Ovary (tissue), 9 donors: ENCODE measurements around the gene ZNF503. TPM values are rescaled to one million over a fixed set of nuclear protein-coding genes. Genes with fewer than 3 reads are reported as not detected.

Experiments used
- DNase-seq, 5 donors: peaks; one replicate each; pipeline ENCODE4 v3.0.0-alpha.2; 2019 to 2020
- H3K27ac ChIP-seq, 2 donors: fragments of 200-600 bp; one replicate each; pipeline versions ENCODE4 v1.5.1 to v1.8.0; 2019 to 2022
- H3K27me3 ChIP-seq: fragments of 200-600 bp; one replicate; pipeline ENCODE4 v1.8.0; 2022
- H3K36me3 ChIP-seq: fragments of 200-600 bp; sonication (generic); one replicate; pipeline ENCODE4 v1.5.1; 2019
- H3K4me1 ChIP-seq: one replicate; pipeline ENCODE4 v1.8.1; 2013; ENCODE audit warnings: mild to moderate bottlenecking, moderate library complexity; ENCODE audit not compliant: insufficient read depth
- H3K4me3 ChIP-seq: fragments of 200-600 bp; sonication (generic); one replicate; pipeline ENCODE4 v1.5.1; 2017
- H3K9me3 ChIP-seq, 2 donors: fragments of 200-600 bp in 1 of 2; sonication (generic) in 1 of 2; one replicate each; pipeline versions ENCODE4 v1.5.1 to v1.8.1; 2013 to 2019; ENCODE audit warnings: mild to moderate bottlenecking in 1 of 2, moderate library complexity in 1 of 2
- CTCF ChIP-seq, 3 donors: fragments of 450-650 bp in 2 of 3; fragments of 200-600 bp in 1 of 3; IDR thresholded peaks; one replicate each; pipeline versions ENCODE4 v1.5.1 to v1.8.0; 2016 to 2022; ENCODE audit warnings: antibody characterized with exemption in 3 of 3, mild to moderate bottlenecking in 1 of 3
- EP300 ChIP-seq: sonication (generic); formaldehyde crosslinking; IDR thresholded peaks from one replicate; pipeline ENCODE4 v1.6.1; 2017; ENCODE audit warnings: antibody characterized with exemption
- POLR2A ChIP-seq: fragments of 450-650 bp; IDR thresholded peaks from one replicate; pipeline ENCODE4 v1.6.1; 2017; ENCODE audit warnings: antibody characterized with exemption, mild to moderate bottlenecking, moderate library complexity
- WGBS, 3 donors: extraction: QIAGEN DNeasy Blood & Tissue Kit in 1 of 3; methylation state at CpG; one replicate each; pipeline versions ENCODE4 v1.1.5 to v1.1.7; 2013 to 2017; 5-methylcytosine and 5-hydroxymethylcytosine counted together
- intact Hi-C, 4 donors: fragments of 100-400 bp; cut with DNase I; formaldehyde crosslinking; loops; one replicate each; pipeline versions ENCODE4 v1.11.0 to v1.15.1; 2022 to 2023
- polyA plus RNA-seq, 2 donors: library from polyadenylated mRNA; stranded (reverse); fragments of 200-250 nt in 1 of 2; fragments of 350-450 nt in 1 of 2; fragmentation: Illumina TruSeq in 1 of 2; extraction: RNeasy Lipid Tissue Mini Kit (QIAGEN cat#74804) in 1 of 2; gene quantifications; one replicate each; pipeline ENCODE4 v1.2.3, GENCODE V29; 2013 to 2014
- total RNA-seq, 7 donors: library from RNA; depleted of rRNA in 2 of 7; stranded (reverse); fragments of >200 nt in 2 of 7; fragmentation: NEBNext Ultra II Directional in 3 of 7; extraction: Animal tissue kit (Norgen Biotek cat#: 25700) in 3 of 7; gene quantifications; one replicate each; pipeline versions ENCODE4 v1.1.0 to v1.2.4, GENCODE V29; 2016 to 2023
- donor health status: DM: no; HTN: no; CAD: no; lungs with moderate emphysema.
- donor health status: DM: no; HTN: no; CAD: no.
- donor health status: Bipolar disorder and iron deficiency.
- donor health status: DM: yes; HTN: yes; CAD: no.
- donor health status: DM: no; HTN: no; CAD: no.
- donor health status: DM: yes; HTN: yes; CAD: no.

ZNF503 gene
- total and polyA plus RNA-seq, 9 donors = 21.1 to 221 (median 82.2) TPM

- H3K4me3 ChIP-seq = no peak overlapping the region
- H3K27me3 ChIP-seq = no peaks in the 10 kb centered on the region
- intact Hi-C loops = no loop called here
- peaks cover 5% of the 10 kb centered on the region for H3K4me1 ChIP-seq
- 89 to 100% (median 91%) methylated on average over 1 of the region's 1 CpG for WGBS, 3 donors
- no peaks in the 10 kb centered on the region for H3K9me3 ChIP-seq
- TF ChIP-seq CTCF (IDR thresholded peaks at IDR 0.05) (no peak), POLR2A (no peak), EP300 (no peak)
- peak in 1 of 5 donors; percentile 1 for DNase-seq
- H3K36me3 ChIP-seq = no peaks in the 10 kb centered on the region
- H3K27ac ChIP-seq = no peak overlapping the region
Observed at GRCh38 chr10:75355706-75356105, 45.9 kb downstream of the ZNF503 start.

GRCh38 chr10:75353183-75353582 is 48.4 kb downstream of the ZNF503 start:
- intact Hi-C loops = no loop called here
- WGBS, 3 donors = 53 to 64% (median 55%) methylated on average over 7 of the region's 7 CpGs
- H3K9me3 ChIP-seq = no peaks in the 10 kb centered on the region
- no peak overlapping the region for H3K27ac ChIP-seq
- H3K36me3 ChIP-seq = no peaks in the 10 kb centered on the region
- H3K4me3 ChIP-seq = no peak overlapping the region
- peaks cover 5% of the 10 kb centered on the region for H3K4me1 ChIP-seq
- TF ChIP-seq EP300 (no peak), POLR2A (no peak), CTCF (IDR thresholded peaks at IDR 0.05) (no peak)
- DNase-seq = peak in 3 of 5 donors; percentile 22 to 48 (median 45)
- H3K27me3 ChIP-seq = no peaks in the 10 kb centered on the region

- intact Hi-C loops = no loop called here
- no peak overlapping the region for H3K27ac ChIP-seq
- no peaks in the 10 kb centered on the region for H3K36me3 ChIP-seq
- peak; percentile 37 to 80 (median 73) for DNase-seq
- no peaks in the 10 kb centered on the region for H3K9me3 ChIP-seq
- H3K4me3 ChIP-seq = no peak overlapping the region
- TF ChIP-seq EP300 (no peak), CTCF (IDR thresholded peaks at IDR 0.05) (no peak), POLR2A (no peak)
- WGBS, 3 donors = 17 to 37% (median 27%) methylated on average over 5 of the region's 5 CpGs
- no peaks in the 10 kb centered on the region for H3K27me3 ChIP-seq
- peaks cover 5% of the 10 kb centered on the region for H3K4me1 ChIP-seq
Observed at GRCh38 chr10:75352650-75353049, 48.9 kb downstream of the ZNF503 start.

GRCh38 chr10:75351637-75352036 is 49.9 kb downstream of the ZNF503 start:
- no peaks in the 10 kb centered on the region for H3K36me3 ChIP-seq
- TF ChIP-seq POLR2A = no peak
- no peak for TF ChIP-seq EP300
- TF ChIP-seq CTCF (IDR thresholded peaks at IDR 0.05) = no peak
- H3K27me3 ChIP-seq = no peaks in the 10 kb centered on the region
- H3K4me1 ChIP-seq = peaks cover 5% of the 10 kb centered on the region
- H3K4me3 ChIP-seq = no peak overlapping the region
- DNase-seq = no peak
- 98 to 99% (median 99%) methylated on average over 3 of the region's 3 CpGs for WGBS, 3 donors
- no peak overlapping the region for H3K27ac ChIP-seq
- intact Hi-C loops = no loop called here
- H3K9me3 ChIP-seq = no peaks in the 10 kb centered on the region
